Gastrocnemius medialis (tissue), 4 donors: Measurements from ENCODE around the gene PRDM16.

ENCODE experiments used
- CTCF ChIP-seq, 5 experiments: fragments of 450-650 bp in 3 of 5; fragments of 200-600 bp in 2 of 5; sonication (generic) in 2 of 5; IDR thresholded peaks in 4 of 5; conservative IDR thresholded peaks in 1 of 5; 1 replicate in 4 of 5; 2 replicates in 1 of 5; pipeline ENCODE4 v1.5.1; 2016 to 2019; ENCODE audit warnings: antibody characterized with exemption in 5 of 5, mild to moderate bottlenecking in 3 of 5, moderate library complexity in 3 of 5
- POLR2A ChIP-seq, 2 donors: fragments of 450-650 bp; IDR thresholded peaks; one replicate each; pipeline ENCODE4 v1.6.1; 2017; ENCODE audit warnings: antibody characterized with exemption in 2 of 2, mild to moderate bottlenecking in 2 of 2, moderate library complexity in 2 of 2

GRCh38 chr1:3483801-3484444, 414.9 kb downstream of the PRDM16 start:
- TF ChIP-seq CTCF (IDR thresholded peaks at IDR 0.05 in 4 of 5, conservative IDR thresholded peaks at IDR 0.05 in 1 of 5), result peak; percentile 73 to 94 (median 90)
- no peak for TF ChIP-seq POLR2A (IDR thresholded peaks at IDR 0.05)
